GM12872 (cell line): ENCODE results near the gene LRRC32.

Experiments used
- CTCF ChIP-seq: IDR thresholded peaks from 3 replicates; pipeline ENCODE4 v1.5.1; 2011; ENCODE audit warnings: low read depth, mild to moderate bottlenecking, low read length, moderate library complexity; ENCODE audit not compliant: insufficient read depth

LRRC32 gene

GRCh38 chr11:76684516-76684915 is 14.0 kb upstream of the LRRC32 start:
- TF ChIP-seq CTCF = no peak

- no peak for TF ChIP-seq CTCF
These were observed 12.9 kb upstream of the LRRC32 start for GRCh38 chr11:76683161-76684095.

GRCh38 chr11:76682684-76683083 is 12.1 kb upstream of the LRRC32 start:
- no peak for TF ChIP-seq CTCF

- no peak for TF ChIP-seq CTCF
These were observed 11.6 kb upstream of the LRRC32 start for GRCh38 chr11:76682106-76682505.

- peak; percentile 85 for TF ChIP-seq CTCF
These were observed 10.2 kb upstream of the LRRC32 start for GRCh38 chr11:76680518-76681425.

- no peak for TF ChIP-seq CTCF
These were observed 7.8 kb upstream of the LRRC32 start for GRCh38 chr11:76678321-76678720.

- no peak for TF ChIP-seq CTCF
These were observed 6.9 kb upstream of the LRRC32 start for GRCh38 chr11:76677458-76677765.
